ENCODE data around the gene SYTL5.

Gene SYTL5

GRCh38 chrX:38028300-38028699 lies 21.9 kb downstream of the SYTL5 start:
- no peak for DNase-seq (ENCODE audit: low spot score)

- DNase-seq (ENCODE audit: low spot score): no peak
These were observed 30.1 kb downstream of the SYTL5 start for GRCh38 chrX:38036466-38036865.

DNA sequence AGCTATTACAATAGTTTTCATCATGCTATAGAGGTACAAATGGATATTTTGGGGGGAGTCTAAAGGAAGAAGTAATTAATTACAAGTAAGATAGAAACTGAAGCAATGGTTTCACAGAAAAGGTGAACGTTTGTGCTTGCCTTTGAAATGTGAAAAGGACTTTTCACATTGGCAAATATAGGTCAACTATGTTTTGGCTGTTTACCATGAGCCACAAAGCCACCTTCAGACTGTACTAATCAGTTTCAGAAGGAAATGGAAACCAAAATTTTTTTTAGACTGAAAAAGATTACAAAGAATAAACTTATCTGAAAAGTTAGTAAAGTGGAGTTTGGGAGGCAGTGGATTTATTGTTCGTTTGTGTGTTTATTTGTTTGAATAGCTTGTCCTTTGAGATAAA lies 32.1 kb downstream of the SYTL5 start:
- DNase-seq (ENCODE audit: low spot score): no peak

- DNase-seq (ENCODE audit: low spot score): no peak
These were observed 34.9 kb downstream of the SYTL5 start for GRCh38 chrX:38041237-38041636.

DNA sequence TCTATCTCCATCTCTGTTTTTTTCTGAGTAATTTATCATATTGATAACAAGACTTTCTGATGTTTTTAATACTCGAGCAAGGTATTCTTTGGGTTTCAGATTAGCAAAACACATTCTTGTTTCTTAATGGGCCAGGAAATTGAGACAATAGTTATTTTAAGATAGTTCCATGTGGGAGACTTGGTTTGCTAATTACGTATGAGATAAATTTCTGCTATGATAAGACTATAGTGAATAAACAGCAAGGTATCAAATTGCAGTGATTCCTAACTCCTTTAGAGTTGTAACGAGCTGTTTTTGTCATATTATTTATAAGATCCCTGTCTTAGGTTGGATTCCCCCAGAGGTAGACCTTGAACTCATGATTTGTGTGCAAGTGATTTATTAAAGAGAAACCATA lies 38.3 kb downstream of the SYTL5 start:
- no peak for DNase-seq (ENCODE audit: low spot score)

DNA sequence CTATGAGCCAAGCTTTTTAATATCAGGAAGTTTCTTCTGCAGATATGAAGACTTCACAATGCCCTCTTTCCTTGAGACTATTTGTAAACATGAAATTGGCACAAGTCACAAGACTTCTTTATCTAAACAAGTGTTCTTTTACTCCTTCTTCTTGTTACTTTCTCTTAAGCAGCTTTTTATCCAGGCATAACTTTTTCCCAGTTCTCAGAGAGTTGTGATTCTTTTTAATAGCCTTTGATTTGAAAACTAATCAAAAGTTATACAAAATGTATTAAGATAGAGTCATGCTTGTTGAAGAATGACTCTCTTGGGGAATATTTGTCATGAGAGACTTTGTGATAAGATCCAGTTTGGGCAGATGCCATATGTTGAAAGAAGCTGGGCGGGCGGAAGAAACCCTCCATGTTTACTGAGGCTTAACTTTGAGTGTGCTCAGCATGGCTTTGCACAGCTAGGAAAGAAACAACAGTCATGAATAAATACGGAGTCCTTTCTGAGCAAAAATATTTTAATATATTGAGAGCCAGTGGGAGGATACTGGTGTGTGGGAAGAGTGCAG lies 39.3 kb downstream of the SYTL5 start:
- DNase-seq (ENCODE audit: low spot score): no peak

- no peak for DNase-seq (ENCODE audit: low spot score)
These were observed 42.5 kb downstream of the SYTL5 start for GRCh38 chrX:38048886-38049285.

DNA sequence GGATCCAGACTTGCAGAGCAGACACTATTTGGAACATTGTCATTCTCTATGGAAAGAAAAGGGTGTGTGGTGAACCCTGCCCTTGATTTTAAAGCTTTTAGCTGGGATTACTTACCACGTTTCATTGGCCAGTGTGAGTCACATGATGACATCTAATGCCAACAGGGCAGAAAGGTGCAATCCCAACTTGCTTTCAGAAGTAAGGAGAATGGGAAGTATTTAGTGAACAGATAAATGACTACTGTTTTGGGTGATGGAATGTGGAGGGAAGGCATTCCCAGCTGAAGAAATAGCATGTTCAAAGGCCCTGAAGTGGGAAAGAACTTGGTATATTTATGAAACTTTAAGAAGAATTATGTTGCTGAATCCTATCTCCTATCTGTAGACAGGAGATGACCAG lies 44.5 kb downstream of the SYTL5 start:
- no peak for DNase-seq (ENCODE audit: low spot score)

- no peak for DNase-seq (ENCODE audit: low spot score)
These were observed 45.7 kb downstream of the SYTL5 start for GRCh38 chrX:38052096-38052495.

GRCh38 chrX:38055170-38055847 lies 49.0 kb downstream of the SYTL5 start:
- no peak for DNase-seq (ENCODE audit: low spot score)

GRCh38 chrX:38060331-38060878 lies 54.1 kb downstream of the SYTL5 start:
- DNase-seq (ENCODE audit: low spot score): no peak

DNA sequence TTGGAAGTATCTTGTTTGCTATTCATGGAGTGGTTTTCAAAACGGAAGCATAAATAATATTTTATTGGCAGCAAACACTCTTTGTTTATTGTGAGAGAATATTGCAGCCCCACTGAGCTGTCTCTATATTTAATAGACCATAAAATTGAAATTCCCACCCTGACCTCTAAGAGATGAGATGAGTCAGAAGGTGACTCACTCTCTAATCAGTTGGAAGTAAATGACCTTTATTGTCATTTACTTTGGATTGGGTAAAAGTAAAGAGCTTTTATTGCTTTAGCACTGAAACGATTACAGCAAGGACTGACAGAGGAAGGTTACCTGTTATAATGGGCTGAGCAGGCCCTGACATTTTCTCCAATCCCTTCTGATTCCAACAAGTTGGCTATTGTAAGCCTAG lies 55.0 kb downstream of the SYTL5 start:
- no peak for DNase-seq (ENCODE audit: low spot score)

DNA sequence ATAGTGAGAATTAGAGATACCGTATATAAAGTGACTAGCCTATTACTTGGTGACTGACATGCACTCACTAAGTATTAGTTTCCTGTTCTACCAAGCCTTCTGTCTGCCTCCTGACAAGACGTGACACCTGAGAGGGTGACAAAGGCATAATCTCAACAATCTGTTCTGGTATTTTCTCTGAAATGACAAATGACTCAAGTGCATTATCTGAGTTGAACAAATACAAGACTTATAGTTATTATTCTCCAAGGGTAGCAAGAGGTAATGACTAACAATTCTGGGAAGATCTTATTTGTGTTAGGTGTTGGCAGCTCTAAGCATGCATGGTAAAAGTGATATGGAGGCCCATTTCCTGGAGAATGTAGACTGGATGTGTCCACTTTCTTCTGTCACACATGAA lies 60.6 kb downstream of the SYTL5 start:
- no peak for DNase-seq (ENCODE audit: low spot score)

DNA sequence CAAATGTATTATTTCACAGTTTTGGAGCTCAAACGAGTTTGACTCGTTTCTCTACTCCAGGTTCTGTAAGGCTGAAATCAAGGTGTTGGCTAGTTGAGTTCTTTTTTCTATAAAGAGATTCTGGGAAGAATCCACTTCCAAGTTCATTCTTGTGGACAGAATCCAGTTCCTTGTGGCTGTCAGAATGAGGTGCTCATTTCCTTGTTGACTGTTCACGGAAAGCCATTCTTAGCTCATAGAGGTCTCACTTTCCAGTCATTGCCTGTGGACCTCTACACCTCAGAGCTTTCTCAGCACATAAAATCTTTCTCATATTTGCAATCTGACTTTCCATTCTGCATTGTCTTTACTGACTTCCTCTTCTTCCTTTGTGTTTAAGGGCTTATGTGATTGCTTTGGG lies 62.9 kb downstream of the SYTL5 start:
- DNase-seq (ENCODE audit: low spot score): no peak

DNA sequence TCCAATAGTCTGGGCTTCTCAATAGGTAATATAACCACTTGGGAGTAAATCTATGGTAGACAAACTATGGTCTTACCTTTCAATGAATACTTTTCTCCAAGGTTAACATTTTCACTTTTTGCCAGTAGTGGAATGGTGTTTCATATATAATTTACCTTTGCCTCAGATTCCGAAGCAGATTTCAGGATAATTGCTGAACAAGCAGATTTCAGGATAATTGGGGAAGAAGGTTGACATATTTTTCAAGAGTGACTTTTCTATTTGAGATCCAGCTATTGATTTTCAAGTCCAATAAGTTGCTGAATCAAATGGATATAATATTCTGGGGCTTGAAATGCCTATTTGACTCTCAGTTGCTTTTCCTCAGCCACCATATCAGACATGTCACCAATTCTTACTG lies 63.6 kb downstream of the SYTL5 start:
- no peak for DNase-seq (ENCODE audit: low spot score)

GRCh38 chrX:38079463-38079862 lies 73.1 kb downstream of the SYTL5 start:
- DNase-seq (ENCODE audit: low spot score): no peak

DNA sequence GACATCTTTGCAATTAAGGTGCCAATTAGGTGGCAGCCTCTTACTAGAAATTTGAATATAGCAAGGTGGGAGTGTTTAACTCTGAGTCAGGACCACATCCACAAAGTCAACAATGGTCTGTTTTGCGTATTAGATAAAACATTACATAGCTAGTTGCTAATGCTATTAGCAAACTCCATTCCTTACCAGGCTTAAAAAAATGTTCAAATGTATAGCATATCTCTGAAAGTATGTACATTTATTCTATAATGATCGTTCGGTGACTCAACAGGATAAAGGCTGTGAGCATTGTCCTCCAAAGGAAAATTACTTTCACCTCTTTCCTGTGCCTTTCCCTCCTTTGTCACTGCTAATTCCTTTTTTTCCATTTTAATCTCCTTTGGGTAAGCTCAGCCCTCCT lies 74.5 kb downstream of the SYTL5 start:
- no peak for DNase-seq (ENCODE audit: low spot score)

- DNase-seq (ENCODE audit: low spot score): no peak
These were observed 75.6 kb downstream of the SYTL5 start for GRCh38 chrX:38081909-38082308.

GRCh38 chrX:38082309-38082708 lies 76.0 kb downstream of the SYTL5 start:
- no peak for DNase-seq (ENCODE audit: low spot score)

DNA sequence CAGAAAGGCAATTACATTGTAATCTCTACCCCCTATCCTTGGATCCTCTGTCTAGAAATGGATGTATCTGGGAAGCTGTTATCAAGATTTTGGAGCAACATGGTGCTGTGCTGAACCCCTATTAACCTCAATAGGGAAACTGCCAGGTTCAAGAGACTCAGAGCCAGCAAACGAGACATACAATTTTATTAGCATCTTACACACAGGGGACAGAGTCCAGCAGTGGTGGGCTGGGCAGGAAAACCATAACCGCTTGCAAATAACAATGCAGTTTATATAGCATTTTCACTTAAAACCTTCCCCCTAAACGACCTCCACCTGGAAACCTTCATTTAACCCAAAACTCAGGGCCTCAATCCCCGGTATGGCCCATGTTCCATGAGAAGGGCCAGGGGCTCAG lies 79.5 kb downstream of the SYTL5 start:
- no peak for DNase-seq (ENCODE audit: low spot score)

DNA sequence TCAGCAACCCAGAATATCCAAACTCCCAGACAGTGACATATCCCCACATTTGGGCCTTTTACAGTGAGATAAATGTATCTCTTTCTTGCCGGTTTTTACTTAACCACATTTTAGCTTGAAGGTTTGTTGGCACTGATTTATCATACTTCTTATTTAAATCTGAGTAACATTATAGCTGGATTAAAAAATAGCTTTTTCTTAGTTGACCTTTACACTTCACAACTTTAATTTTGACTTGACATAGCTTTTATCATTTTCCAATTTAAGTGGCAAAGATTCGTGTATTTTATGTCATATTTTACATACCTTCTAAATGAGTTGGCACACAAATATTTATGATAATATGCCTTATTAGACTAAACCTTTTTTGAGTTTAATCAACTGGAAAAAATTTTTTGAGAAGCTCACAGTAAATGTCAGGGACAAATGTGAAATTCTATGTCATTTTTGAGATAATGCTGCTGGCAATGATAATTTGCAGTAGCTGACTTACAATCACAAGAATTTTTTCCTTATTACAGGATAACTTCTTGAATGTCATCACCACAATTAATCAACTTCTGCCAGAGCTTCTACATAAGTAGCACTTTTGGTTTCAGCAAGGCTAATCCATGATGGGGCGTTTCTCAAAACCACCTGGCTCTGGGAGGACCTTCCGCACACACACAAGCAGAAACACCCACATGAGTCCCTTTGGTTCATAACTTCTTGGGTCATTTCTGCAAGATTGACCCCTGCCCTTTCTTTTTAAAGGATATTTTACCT lies 80.3 kb downstream of the SYTL5 start:
- DNase-seq (ENCODE audit: low spot score): no peak

- DNase-seq (ENCODE audit: low spot score): no peak
These were observed 81.2 kb downstream of the SYTL5 start for GRCh38 chrX:38087594-38087993.
